Stromal cell of bone marrow (primary cell): ENCODE data around the gene PEX14.

Source experiments
- DNase-seq: peaks from one replicate; pipeline ENCODE4 v3.0.0-alpha.2; 2012; ENCODE audit warnings: low read depth

Gene PEX14

DNA sequence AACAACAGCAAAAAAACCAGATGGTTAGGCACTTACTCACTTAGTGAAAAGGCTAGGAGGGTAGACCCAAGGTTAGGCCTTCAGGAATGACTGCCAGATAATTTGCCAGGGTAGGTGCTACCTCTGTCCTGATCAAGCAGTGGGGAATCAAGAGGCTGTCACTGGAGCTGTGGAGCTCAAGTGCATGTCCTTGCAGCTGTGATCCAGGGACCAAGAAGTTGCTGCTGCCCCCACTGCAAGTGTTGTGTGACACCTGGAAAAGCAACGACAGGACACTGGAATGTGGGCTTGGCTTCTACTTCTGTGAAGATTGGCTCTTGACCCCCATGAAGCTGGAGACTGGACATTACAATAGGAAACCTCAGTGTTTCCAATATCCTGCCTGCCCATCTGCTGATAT, 72.1 kb downstream of the PEX14 start:
- DNase-seq, result no peak

- no peak for DNase-seq
These were observed 75.3 kb downstream of the PEX14 start for GRCh38 chr1:10549904-10550664.

DNA sequence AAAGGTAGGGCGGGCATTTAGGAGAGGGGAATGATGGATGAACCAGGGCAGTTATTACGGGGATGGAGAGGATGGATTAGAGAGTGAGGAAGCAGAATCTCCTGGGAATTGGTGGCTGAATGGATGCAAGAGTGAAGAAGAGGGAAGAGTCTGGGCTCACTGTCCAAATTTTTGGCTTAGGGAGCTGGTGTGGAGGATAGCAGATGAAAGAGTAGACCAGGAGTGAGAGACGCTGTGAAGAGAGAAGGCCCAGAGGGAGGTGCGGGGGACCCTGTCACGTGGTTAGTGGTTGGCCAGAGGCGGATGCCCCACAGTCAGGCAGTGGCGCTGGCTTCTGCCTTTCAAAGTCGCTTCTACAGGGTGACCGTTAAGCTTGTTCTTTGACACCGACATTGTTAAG, 78.4 kb downstream of the PEX14 start:
- no peak for DNase-seq

DNA sequence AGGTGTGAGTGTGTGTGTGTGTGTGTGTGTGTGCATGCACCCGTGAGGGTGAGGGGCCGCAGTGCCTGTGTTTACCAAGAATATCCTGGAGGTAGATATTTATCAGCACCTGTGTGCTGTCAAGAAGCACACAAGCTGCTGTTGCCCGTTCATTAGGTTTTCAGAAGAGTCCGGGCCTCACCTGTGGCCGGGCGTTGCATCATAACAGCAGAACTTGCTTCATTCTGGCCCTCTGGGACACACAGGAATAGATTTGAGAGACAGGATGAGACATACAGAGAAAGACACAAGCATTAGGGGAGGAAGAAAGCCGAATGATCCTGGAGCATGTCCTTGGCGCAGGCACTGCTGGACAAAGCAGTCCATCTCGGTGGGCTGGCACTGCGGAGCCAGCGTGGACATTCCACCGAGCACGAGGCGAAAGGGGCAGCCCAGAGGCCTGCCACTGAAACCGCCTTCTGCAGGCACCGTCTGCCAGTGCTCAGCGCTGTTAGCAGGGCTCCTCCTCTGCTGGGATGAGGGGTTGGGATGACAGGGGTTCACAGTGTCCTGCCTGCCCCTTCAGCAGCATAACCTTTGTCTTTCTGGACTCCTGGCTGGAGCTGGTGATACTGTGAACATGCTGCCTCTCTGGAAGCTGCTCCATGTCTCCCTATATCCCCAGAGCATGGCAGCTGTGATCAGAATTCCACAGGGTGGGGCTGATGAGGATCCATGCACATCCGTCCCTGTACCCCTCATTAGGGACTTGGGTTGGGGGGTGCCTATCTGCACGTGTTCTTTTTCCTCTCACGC, 81.1 kb downstream of the PEX14 start:
- DNase-seq, result no peak

DNA sequence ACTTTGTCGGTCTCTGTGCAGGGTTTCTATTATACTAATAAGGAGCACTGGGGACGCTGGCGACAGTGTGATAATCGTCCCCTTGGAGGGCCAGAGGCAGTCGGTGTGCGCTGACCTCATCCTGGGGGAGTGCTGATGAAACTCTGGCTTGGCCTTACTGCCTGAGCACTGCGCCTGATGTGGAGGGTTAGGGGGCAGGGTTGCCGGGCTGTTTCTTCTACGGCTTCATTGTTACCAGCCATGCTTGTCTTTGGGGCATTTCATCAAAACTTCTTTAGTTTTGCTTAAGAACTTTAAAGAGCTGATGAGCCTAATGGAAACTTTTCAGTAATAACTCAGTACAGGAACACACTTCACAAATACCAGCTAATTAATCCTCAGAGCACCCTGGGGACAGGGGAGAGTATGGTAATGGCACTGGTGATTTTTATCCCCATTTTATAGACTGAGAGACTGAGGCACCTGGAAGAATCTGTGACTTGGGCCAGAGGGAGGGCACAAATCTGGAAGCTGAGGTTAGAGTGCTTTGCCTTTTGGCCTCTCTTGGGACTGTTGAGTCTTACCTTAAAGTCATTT, 81.8 kb downstream of the PEX14 start:
- DNase-seq, result no peak

DNA sequence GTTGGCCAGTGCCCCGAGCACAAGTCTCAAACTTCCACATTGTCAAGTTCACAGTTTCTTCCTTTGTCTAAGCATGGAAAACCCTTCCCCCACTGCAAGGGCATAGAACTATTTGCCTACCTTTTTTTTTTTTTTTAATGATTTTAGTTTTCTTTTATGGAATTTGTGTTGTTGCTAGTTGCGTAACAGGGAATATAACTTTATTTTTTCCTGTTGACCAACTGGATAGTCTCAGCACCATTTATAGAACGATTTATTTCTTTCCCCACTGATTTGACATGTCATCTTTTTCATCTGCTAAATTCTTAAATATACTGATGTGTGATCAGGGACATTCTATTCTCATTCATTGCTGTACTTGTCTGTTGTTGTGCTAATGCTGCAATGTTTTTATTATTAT, 83.0 kb downstream of the PEX14 start:
- no peak for DNase-seq

DNA sequence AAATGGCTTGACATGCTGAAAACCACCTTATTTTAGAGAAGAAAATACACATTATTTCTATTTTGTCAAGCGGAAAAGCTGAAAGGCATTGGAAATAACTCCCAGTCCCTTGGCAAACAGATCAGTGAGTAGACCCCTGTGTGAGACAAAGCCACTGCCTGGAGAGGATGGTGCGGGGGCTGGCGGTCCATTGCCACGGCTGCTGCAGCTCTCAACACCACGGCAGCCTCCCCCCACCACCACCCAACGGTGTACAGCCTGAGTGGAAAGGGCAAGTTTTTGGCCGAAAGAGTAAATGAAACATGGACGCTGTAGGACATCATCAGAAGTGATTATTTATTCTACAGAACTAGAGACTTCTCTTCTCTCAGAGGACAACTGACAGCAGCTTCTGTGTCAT, 84.6 kb downstream of the PEX14 start:
- no peak for DNase-seq

DNA sequence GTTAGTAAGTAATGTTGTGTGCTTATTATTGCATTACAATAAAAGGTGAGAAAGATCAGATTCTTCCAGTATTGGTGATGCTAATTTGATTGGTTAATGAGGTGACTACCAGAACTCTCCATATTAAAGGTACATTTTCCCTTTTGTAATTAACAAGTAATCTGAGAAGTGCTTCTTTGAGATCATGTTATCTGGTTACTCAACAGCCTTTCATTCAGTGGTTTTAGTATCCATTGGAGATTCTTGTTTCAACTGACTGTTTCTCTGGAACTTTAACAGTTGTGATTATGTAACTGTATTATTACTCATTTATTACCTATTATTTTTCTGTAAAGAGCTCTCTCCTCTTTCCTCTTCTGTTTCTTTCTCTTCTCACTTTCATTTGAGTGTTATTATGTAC, 86.7 kb downstream of the PEX14 start:
- DNase-seq, result peak; percentile 32

- DNase-seq, result no peak
These were observed 87.2 kb downstream of the PEX14 start for GRCh38 chr1:10561955-10562354.

- no peak for DNase-seq
These were observed 89.3 kb downstream of the PEX14 start for GRCh38 chr1:10564063-10564462.

- no peak for DNase-seq
These were observed 94.8 kb downstream of the PEX14 start for GRCh38 chr1:10569531-10569930.

- peak; percentile 23 for DNase-seq
These were observed 100.9 kb downstream of the PEX14 start for GRCh38 chr1:10575616-10576015.

DNA sequence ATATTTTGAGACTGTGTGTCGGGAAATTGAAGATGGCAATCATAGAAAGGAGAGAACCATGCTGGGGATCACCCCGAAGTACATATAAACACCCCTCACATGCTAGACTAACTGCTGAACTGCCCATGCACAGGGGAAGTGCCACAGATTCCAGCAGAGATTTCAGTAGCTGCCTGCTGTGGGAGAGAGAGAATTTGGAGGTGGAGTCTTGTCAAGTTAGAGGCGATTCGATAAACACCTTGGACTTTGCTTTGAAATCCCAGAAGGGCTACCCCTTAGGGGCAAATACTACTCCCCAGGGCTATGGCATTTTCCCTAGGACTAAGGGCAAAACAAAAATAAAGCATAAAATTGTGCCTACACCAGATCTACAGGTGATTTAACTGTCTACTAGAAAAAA, 103.3 kb downstream of the PEX14 start:
- no peak for DNase-seq

DNA sequence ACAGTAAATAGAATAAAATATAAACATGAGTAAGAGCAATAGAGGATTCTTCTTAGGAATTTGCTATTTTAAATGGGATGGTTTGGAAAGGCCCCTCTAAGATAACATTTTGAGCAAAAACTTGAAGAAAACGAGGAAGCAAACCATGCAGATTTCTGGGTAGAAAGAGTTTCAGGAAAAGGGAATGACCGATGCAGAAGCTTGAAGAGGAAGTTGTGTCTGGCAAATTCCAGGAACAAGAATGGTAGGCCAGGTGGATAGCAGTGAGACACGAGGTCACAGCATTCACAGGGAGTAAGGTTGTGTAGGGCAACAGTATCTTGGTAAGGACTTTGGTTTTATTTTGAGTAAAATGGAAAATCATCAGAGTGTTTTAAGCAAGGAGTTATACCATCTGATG, 108.9 kb downstream of the PEX14 start:
- no peak for DNase-seq

DNA sequence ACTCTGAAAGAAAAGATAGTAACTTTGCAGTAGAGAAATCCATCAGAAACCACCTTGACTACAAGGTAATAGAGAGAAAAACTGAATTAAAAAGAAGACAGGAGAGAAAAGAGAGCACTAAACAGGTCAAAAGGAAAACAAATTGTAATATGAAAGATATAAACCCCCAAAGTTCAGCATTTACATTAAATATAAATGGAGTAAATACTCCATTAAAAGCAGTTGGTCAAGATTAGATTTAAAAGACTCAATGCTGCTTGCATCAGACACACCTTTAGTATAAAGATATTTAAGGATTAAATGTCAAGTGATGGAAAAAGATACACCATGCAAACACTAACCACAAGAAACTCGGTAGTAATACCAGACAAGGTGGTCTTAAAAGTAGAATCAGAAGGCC, 110.5 kb downstream of the PEX14 start:
- no peak for DNase-seq

DNA sequence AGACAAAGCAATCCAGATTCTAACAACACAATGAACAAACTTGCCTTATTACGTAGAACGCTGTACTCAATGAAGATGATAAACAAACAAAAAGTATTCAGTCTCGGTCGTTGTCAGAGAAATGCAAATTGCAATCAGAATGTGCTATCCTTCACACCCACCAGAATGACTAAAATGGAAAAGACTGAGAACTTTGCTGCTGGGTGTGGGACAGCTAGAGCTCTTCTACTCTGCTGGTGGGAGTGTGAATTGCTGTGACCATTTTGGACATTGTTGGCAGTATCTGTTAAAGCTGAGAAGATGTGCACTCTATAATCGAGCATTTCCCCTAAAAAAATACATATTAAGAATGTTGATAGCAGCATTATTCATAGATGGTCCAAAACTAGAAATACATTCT, 111.4 kb downstream of the PEX14 start:
- DNase-seq, result no peak

- DNase-seq, result no peak
These were observed 113.9 kb downstream of the PEX14 start for GRCh38 chr1:10588640-10589039.

DNA sequence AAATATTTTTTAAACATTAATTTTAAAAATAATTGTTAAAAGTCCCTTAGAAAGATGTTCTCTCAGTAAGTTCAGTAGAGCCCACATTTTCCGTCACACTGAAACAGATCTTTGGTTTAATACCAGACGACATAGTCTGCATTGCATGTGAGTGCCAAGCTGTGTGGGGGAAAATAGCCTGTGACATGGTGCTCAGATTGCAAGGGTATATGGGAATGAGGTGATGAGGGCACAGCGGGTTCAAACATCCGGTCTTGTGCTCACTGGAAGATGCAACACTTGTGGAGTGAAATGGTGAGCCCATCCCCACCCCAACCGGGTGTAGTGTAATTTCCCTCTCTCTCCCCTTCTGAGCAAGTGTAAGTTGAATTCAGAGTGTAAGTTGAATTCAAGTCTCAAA, 114.3 kb downstream of the PEX14 start:
- DNase-seq, result no peak

- no peak for DNase-seq
These were observed 116.3 kb downstream of the PEX14 start for GRCh38 chr1:10591010-10591409.

DNA sequence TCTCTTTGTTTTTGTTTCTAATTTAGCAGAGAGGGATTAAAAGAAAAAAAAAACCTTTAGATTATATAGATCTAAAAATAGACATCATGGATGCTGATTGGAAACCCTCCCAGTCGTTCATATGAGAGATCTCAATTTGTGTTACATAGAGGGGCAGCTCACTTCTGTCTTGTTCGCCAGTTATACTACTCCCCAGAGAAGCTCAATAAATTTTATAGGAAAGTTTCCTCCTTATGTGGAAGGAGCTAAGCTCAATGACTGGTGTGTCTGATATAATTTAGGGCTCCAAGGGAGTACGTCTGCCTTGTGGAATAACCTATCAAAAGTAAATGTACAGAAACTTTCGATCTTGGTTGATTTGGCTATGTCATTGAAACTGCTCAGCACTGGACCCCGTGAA, 117.6 kb downstream of the PEX14 start:
- DNase-seq, result no peak

- no peak for DNase-seq
These were observed 119.0 kb downstream of the PEX14 start for GRCh38 chr1:10593750-10594149.

DNA sequence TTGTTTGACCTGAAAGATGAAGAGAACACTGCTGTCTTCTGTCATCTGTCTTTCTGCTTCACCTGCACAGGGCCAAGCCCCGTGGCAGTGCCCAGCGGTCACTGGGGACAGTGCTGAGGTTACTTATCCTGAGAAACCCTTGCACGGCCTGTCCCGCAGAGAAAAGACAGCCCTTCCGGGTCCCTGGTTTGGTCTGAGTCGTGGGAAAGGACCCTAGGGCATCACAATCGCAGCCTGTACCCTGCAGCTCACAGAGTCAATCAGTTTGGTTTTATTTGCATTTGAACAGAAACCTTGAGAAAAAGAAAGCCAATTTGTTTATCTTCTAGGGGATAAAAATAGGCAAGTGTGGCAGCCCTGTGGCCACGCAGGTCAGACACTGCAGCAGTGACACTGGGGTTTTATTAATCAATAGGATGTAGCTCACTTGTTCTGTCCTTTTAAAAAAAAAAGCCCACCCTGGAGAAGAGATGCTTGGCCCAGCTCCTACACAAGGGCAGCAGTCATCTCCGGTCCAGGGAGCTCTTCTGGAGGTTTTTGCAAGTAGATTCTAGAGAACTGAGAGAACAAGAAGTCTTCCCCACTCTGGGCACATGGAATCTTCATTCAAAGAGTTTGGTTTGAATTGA, 120.0 kb downstream of the PEX14 start:
- no peak for DNase-seq

DNA sequence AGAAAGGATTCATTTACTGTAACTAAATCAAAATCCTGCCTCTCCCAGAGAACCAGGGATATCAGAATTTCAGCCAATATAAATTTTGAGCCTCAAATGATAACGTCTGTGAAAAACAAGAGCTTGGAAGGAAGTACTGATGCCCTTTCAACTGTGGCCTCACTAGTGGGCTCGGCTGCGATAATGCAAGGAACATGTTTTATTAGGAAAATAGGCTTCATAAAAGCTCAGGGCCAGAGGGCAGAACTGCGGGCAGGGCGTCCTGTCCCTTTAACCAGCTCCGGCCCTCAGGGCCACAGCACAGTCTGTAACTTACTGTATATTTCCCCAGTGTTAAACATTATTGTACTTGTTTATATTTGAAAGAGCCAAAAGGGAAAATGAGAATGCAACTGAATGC, 122.0 kb downstream of the PEX14 start:
- no peak for DNase-seq
